Coronary artery (tissue), 2 donors: ENCODE measurements around the gene ZNF599.

ENCODE experiments used
- DNase-seq: peaks from one replicate; pipeline ENCODE4 v3.0.0-alpha.2; 2017; ENCODE audit warnings: low spot score
- H3K27ac ChIP-seq, 2 donors: fragments of 200-600 bp; sonication (generic); one replicate each; pipeline ENCODE4 v1.5.1; 2016 to 2019
- H3K4me3 ChIP-seq: fragments of 200-600 bp; sonication (generic); 2 replicates; pipeline ENCODE4 v1.5.1; 2016; ENCODE audit warnings: mild to moderate bottlenecking, moderate library complexity
- TF ChIP-seq, protein P1 (sequence below): fragments of 200-600 bp; sonication (generic); IDR thresholded peaks from one replicate; pipeline ENCODE4 v1.5.1; 2019; ENCODE audit warnings: antibody characterized with exemption

The ZNF599 gene

DNA sequence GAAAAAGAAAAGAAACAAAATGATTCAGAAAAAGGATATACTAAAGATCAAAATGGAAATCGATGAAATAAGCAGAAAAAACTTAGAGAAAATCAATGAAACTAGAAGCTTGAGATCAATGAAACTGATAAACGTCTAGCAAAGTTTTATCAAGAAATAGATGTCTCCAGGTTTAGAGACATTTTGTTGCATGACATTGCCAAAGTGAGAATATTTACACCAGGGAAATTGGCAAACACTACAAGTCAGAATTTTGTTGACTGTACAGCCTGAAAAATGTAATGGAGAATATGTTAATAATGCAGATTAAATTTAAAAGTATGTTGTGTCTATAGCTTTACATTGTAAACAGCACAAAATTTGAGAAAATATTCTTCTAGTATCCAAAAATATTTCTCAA, 5.3 kb upstream of the ZNF599 start:
- no peak for DNase-seq
- TF ChIP-seq, protein P1, sequence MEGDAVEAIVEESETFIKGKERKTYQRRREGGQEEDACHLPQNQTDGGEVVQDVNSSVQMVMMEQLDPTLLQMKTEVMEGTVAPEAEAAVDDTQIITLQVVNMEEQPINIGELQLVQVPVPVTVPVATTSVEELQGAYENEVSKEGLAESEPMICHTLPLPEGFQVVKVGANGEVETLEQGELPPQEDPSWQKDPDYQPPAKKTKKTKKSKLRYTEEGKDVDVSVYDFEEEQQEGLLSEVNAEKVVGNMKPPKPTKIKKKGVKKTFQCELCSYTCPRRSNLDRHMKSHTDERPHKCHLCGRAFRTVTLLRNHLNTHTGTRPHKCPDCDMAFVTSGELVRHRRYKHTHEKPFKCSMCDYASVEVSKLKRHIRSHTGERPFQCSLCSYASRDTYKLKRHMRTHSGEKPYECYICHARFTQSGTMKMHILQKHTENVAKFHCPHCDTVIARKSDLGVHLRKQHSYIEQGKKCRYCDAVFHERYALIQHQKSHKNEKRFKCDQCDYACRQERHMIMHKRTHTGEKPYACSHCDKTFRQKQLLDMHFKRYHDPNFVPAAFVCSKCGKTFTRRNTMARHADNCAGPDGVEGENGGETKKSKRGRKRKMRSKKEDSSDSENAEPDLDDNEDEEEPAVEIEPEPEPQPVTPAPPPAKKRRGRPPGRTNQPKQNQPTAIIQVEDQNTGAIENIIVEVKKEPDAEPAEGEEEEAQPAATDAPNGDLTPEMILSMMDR = no peak
- Histone ChIP-seq H3K27ac (no peak overlapping the region), H3K4me3 (no peak overlapping the region)

GRCh38 chr19:34774857-34775256, 1.8 kb upstream of the ZNF599 start:
- DNase-seq = no peak
- H3K27ac ChIP-seq = no peak overlapping the region
- no peak overlapping the region for H3K4me3 ChIP-seq
- TF ChIP-seq, protein P1 = no peak

- DNase-seq = no peak
- Histone ChIP-seq H3K27ac (no peak overlapping the region), H3K4me3 (peak overlapping the region; percentile 75)
- TF ChIP-seq, protein P1 = no peak
These were observed 495 bp upstream of the ZNF599 start for GRCh38 chr19:34773555-34773864.

GRCh38 chr19:34767951-34768350, 5.1 kb downstream of the ZNF599 start:
- H3K27ac ChIP-seq = no peak overlapping the region
- TF ChIP-seq, protein P1 = no peak
- H3K4me3 ChIP-seq = no peak overlapping the region
- DNase-seq = no peak

- H3K4me3 ChIP-seq = no peak overlapping the region
These were observed 6.6 kb downstream of the ZNF599 start for GRCh38 chr19:34766386-34766785.

DNA sequence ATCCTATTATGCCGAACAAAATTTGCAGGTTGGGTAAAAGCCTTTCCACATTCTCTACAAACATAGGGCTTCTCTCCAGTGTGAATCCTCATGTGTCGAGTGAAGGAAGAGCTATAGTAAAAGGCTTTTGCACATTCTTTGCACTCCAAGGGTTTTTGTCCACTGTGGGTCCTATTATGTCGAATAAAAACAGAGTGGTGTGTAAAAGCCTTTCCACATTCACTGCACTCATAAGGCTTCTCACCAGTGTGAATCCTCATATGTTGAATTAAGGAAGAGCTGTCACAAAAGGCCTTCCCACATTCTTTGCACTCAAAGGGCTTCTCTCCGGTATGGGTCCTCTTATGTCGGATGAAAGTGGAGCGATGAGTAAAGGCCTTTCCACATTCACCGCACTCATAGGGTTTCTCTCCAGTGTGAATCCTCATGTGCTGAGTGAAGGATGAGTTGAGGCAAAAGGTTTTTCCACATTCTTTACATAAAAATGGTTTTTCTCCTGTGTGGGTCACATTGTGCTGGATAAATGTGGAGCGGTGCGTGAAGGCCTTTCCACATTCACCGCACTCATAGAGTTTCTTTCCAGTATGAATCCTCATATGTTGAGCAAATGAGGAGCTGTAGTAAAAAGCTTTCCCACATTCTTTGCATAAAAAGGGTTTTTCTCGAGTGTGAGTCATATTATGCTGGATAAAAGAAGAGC, 13.6 kb downstream of the ZNF599 start:
- no peak for DNase-seq
- no peak overlapping the region for H3K27ac ChIP-seq
- TF ChIP-seq, protein P1 = no peak
- peak overlapping the region; percentile 32 for H3K4me3 ChIP-seq

More at GRCh38 chr19:34766386-34766785, 6.6 kb downstream of the ZNF599 start:
- TF ChIP-seq, protein P1 = no peak
- H3K27ac ChIP-seq = no peak overlapping the region
- DNase-seq = no peak

DNA sequence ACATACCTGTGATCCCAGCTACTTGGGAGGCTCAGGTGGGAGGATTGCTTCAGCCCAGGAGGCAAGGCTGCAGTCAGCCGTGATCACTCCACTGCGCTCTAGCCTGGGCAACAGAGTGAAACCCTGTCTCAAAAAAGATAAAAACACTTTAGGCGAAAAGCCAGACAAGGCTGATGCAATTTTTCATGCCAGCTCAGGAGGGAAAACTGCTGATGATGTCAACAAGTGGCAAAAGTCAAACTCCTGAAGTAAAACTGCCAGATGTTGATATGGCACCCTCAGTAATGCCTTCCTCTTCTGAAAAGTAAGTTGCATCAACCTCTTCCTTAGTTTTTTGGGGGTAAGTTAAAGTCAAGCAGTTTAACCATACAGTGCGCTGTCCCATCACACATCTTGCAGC, 15.6 kb downstream of the ZNF599 start:
- Histone ChIP-seq H3K27ac (no peak overlapping the region), H3K4me3 (no peak overlapping the region)
- TF ChIP-seq, protein P1 = no peak
- DNase-seq = no peak
